Tibial nerve (tissue), 4 donors: ENCODE results near the gene RNF225. TPM values are rescaled to one million over a fixed set of nuclear protein-coding genes. Genes with fewer than 3 reads are reported as not detected.

Experiments
- DNase-seq, 2 donors: peaks; one replicate each; pipeline ENCODE4 v3.0.0-alpha.2; 2019; ENCODE audit warnings: low spot score in 2 of 2
- H3K27ac ChIP-seq, 4 donors: fragments of 200-600 bp; sonication (generic) in 3 of 4; one replicate each; pipeline ENCODE4 v1.5.1; 2017 to 2019; ENCODE audit warnings: mild to moderate bottlenecking in 1 of 4
- H3K27me3 ChIP-seq, 2 donors: fragments of 200-600 bp; sonication (generic) in 1 of 2; one replicate each; pipeline versions ENCODE4 v1.5.1 to v1.6.0; 2017 to 2019
- H3K36me3 ChIP-seq, 3 donors: fragments of 200-600 bp; sonication (generic); one replicate each; pipeline ENCODE4 v1.5.1; 2018 to 2019
- H3K4me1 ChIP-seq, 4 donors: fragments of 200-600 bp; sonication (generic) in 3 of 4; one replicate each; pipeline ENCODE4 v1.5.1; 2017 to 2019
- H3K4me3 ChIP-seq, 4 donors: fragments of 200-600 bp; sonication (generic) in 3 of 4; one replicate each; pipeline ENCODE4 v1.5.1; 2017 to 2019; ENCODE audit warnings: mild to moderate bottlenecking in 1 of 4, moderate library complexity in 1 of 4
- H3K9me3 ChIP-seq, 4 donors: fragments of 200-600 bp; sonication (generic) in 3 of 4; one replicate each; pipeline ENCODE4 v1.5.1; 2017 to 2019
- EP300 ChIP-seq, 2 donors: sonication (generic); formaldehyde crosslinking; IDR thresholded peaks; one replicate each; pipeline ENCODE4 v1.6.1; 2017; ENCODE audit warnings: antibody characterized with exemption in 2 of 2, mild to moderate bottlenecking in 1 of 2
- POLR2A ChIP-seq, 2 donors: fragments of 450-650 bp; IDR thresholded peaks; one replicate each; pipeline ENCODE4 v1.6.1; 2017; ENCODE audit warnings: antibody characterized with exemption in 2 of 2, mild to moderate bottlenecking in 2 of 2, moderate library complexity in 2 of 2
- WGBS, 2 donors: methylation state at CpG; one replicate each; pipeline ENCODE4 v1.1.5; 2018; 5-methylcytosine and 5-hydroxymethylcytosine counted together
- total RNA-seq, 4 donors: library from RNA; depleted of rRNA; stranded (reverse); fragments of >200 nt; gene quantifications; one replicate each; pipeline ENCODE4 v1.1.0, GENCODE V29; 2016
- TF ChIP-seq, protein P1 (sequence below), 5 experiments: fragments of 200-600 bp in 3 of 5; fragments of 450-650 bp in 2 of 5; sonication (generic) in 3 of 5; IDR thresholded peaks; one replicate each; pipeline ENCODE4 v1.5.1; 2016 to 2019; ENCODE audit warnings: antibody characterized with exemption in 5 of 5, mild to moderate bottlenecking in 3 of 5, moderate library complexity in 2 of 5

Gene RNF225
- total RNA-seq, 4 donors from 2014 or later, result not detected

GRCh38 chr19:58353717-58354477 lies 41.6 kb upstream of the RNF225 start:
- Histone ChIP-seq H3K27me3 (peaks cover 0 to 22% of the 10 kb centered on the region in 2 donors), H3K27ac (no peak overlapping the region), H3K36me3 (peaks cover 0 to 60% (median 0%) of the 10 kb centered on the region in 3 donors), H3K9me3 (peaks cover 0 to 5% (median 0%) of the 10 kb centered on the region in 4 donors), H3K4me3 (no peak overlapping the region), H3K4me1 (peaks cover 0 to 39% (median 15%) of the 10 kb centered on the region in 4 donors)
- 84 to 88% methylated on average over 14 to 15 of the region's 15 CpGs for WGBS, 2 donors
- no peak for DNase-seq
- no peak for TF ChIP-seq POLR2A (IDR thresholded peaks at IDR 0.05)
- TF ChIP-seq EP300 (IDR thresholded peaks at IDR 0.05), result no peak
- TF ChIP-seq, protein P1, sequence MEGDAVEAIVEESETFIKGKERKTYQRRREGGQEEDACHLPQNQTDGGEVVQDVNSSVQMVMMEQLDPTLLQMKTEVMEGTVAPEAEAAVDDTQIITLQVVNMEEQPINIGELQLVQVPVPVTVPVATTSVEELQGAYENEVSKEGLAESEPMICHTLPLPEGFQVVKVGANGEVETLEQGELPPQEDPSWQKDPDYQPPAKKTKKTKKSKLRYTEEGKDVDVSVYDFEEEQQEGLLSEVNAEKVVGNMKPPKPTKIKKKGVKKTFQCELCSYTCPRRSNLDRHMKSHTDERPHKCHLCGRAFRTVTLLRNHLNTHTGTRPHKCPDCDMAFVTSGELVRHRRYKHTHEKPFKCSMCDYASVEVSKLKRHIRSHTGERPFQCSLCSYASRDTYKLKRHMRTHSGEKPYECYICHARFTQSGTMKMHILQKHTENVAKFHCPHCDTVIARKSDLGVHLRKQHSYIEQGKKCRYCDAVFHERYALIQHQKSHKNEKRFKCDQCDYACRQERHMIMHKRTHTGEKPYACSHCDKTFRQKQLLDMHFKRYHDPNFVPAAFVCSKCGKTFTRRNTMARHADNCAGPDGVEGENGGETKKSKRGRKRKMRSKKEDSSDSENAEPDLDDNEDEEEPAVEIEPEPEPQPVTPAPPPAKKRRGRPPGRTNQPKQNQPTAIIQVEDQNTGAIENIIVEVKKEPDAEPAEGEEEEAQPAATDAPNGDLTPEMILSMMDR (IDR thresholded peaks at IDR 0.05), result no peak

DNA sequence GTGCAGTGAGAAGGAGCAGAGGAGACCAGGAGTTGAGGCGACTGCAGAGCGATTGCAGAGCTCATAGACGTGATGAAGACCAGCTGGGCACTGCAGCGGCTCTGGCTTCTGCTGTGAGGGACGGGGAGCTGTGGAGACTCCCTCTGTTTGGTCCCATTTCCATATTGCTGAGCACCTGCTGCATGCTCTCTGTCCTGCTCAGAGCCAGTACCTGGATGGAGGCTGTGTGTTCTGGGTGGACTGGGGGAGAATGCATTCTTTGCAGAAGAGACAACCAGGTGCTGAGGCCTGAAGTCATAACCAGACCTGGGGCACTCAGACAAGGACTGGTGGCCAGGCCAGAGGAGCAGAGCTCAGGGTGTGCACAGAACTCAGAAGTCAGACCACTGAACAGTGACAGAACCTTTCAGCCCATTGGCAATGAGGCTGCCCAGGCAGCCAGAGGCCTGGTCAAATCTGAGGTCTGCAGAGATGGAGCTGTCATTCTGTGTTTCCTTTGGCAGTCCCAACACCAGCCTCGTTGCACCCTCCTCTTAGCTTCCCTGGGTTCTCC lies 40.9 kb upstream of the RNF225 start:
- H3K4me3 ChIP-seq, result no peak overlapping the region
- WGBS, 2 donors, result 78 to 80% methylated on average over 6 of the region's 6 CpGs
- H3K4me1 ChIP-seq, result peaks cover 0 to 34% (median 15%) of the 10 kb centered on the region in 4 donors
- H3K27ac ChIP-seq, result no peak overlapping the region
- H3K36me3 ChIP-seq, result peaks cover 0 to 63% (median 0%) of the 10 kb centered on the region in 3 donors
- no peak for DNase-seq
- TF ChIP-seq POLR2A (IDR thresholded peaks at IDR 0.05) (no peak), EP300 (IDR thresholded peaks at IDR 0.05) (no peak)
- TF ChIP-seq, protein P1 (IDR thresholded peaks at IDR 0.05), result no peak
- H3K9me3 ChIP-seq, result peaks cover 0 to 5% (median 0%) of the 10 kb centered on the region in 4 donors
- H3K27me3 ChIP-seq, result peaks cover 0 to 22% of the 10 kb centered on the region in 2 donors

- peaks cover 0 to 27% (median 11%) of the 10 kb centered on the region in 4 donors for H3K4me1 ChIP-seq
- peaks cover 0 to 60% (median 0%) of the 10 kb centered on the region in 3 donors for H3K36me3 ChIP-seq
- H3K27ac ChIP-seq, result no peak overlapping the region
- peaks cover 0 to 18% of the 10 kb centered on the region in 2 donors for H3K27me3 ChIP-seq
- H3K9me3 ChIP-seq, result peaks cover 0 to 5% (median 0%) of the 10 kb centered on the region in 4 donors
- TF ChIP-seq EP300 (IDR thresholded peaks at IDR 0.05) (no peak), POLR2A (IDR thresholded peaks at IDR 0.05) (no peak)
- TF ChIP-seq, protein P1 (IDR thresholded peaks at IDR 0.05), result no peak
- 93 to 94% methylated on average over 10 of the region's 10 CpGs for WGBS, 2 donors
- no peak overlapping the region for H3K4me3 ChIP-seq
- DNase-seq, result no peak
Measured at GRCh38 chr19:58355215-58355796, 40.1 kb upstream of the RNF225 start.

DNA sequence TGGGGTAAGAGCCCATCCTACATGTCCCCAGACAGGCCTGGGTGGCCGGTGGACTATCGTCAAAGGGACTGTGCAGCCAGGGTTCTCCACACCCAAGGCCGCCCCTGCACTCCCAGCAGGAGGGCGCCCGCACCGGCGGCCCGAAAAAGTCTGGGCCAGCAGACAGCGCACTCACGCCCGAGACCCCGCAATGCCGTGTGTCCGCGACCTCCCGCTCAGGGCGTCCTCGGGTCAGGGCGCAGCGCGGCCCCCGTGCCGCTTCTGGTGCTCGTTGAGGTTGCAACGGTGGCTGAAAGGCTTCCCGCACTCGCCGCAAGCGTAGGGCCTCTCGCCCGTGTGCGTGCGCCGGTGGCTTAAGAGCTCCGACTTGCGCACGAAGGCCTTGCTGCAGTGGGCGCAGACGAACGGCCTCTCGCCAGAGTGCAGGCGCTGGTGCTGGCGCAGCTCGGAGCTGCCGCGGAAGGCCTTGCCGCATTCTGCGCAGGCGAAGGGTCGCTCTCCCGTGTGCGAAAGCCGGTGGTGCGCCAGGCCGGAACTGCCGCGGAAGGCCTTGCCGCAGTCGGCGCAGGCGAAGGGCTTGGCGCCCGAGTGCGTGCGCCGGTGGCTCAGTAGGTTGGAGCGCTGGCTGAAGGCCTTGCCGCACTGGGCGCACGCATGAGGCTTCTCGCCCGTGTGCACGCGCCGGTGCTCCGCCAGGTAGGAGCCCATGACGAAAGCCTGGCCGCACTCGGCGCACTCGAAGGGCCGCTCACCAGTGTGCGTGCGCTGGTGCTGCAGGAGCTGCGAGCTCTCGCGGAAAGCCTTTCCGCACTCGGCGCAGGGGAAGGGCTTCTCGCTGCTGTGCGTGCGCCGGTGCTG lies 39.3 kb upstream of the RNF225 start:
- H3K9me3 ChIP-seq, result peaks cover 0 to 5% (median 0%) of the 10 kb centered on the region in 4 donors
- H3K36me3 ChIP-seq, result peaks cover 0 to 52% (median 0%) of the 10 kb centered on the region in 3 donors
- peak overlapping the region in 3 of 4 donors; percentile 16 to 41 (median 28) for H3K4me3 ChIP-seq
- DNase-seq, result no peak
- WGBS, 2 donors, result 22 to 30% methylated on average over 34 to 75 of the region's 94 CpGs
- peaks cover 0 to 18% of the 10 kb centered on the region in 2 donors for H3K27me3 ChIP-seq
- no peak overlapping the region for H3K27ac ChIP-seq
- peaks cover 0 to 19% (median 9%) of the 10 kb centered on the region in 4 donors for H3K4me1 ChIP-seq
- no peak for TF ChIP-seq EP300 (IDR thresholded peaks at IDR 0.05)
- TF ChIP-seq POLR2A (IDR thresholded peaks at IDR 0.05), result no peak
- TF ChIP-seq, protein P1 (IDR thresholded peaks at IDR 0.05), result no peak
